Pancreas (tissue), 10 donors: ENCODE measurements around the gene DOCK1. TPM values are rescaled to one million over a fixed set of nuclear protein-coding genes. Genes with fewer than 3 reads are reported as not detected.

ENCODE experiments used
- ATAC-seq, 4 donors: fragments of 200-7000 bp; cut with Tn5 transposase; one replicate each; pipeline versions ENCODE4 v1.8.0 to v1.9.1; 2020; ENCODE audit warnings: mild to moderate bottlenecking in 4 of 4, moderate library complexity in 4 of 4
- DNase-seq, 6 donors: peaks; one replicate each; pipeline ENCODE4 v3.0.0-alpha.2; 2020
- FAIRE-seq: peaks from 2 replicates; lab custom pipeline; 2012; peaks lifted over from hg19 to GRCh38; lab: Jason Lieb, UNC
- H3K27ac ChIP-seq, 4 donors: fragments of 200-600 bp; sonication (generic); 1 replicate in 3 of 4; 2 replicates in 1 of 4; pipeline versions ENCODE4 v1.5.0 to v1.8.0; 2020
- H3K27me3 ChIP-seq, 4 donors: fragments of 200-600 bp; one replicate each; pipeline ENCODE4 v1.8.0; 2021
- H3K36me3 ChIP-seq, 3 donors: fragments of 200-600 bp; sonication (generic) in 1 of 3; one replicate each; pipeline versions ENCODE4 v1.5.0 to v1.8.0; 2020 to 2021
- H3K4me1 ChIP-seq, 3 donors: fragments of 200-600 bp; one replicate each; pipeline ENCODE4 v1.8.0; 2021
- H3K4me3 ChIP-seq, 4 donors: fragments of 200-600 bp; sonication (generic) in 2 of 4; one replicate each; pipeline versions ENCODE4 v1.5.0 to v1.8.0; 2020 to 2021
- H3K9me3 ChIP-seq, 4 donors: fragments of 200-600 bp; one replicate each; pipeline ENCODE4 v1.8.0; 2021
- CTCF ChIP-seq, 4 donors: fragments of 200-600 bp; sonication (generic) in 3 of 4; IDR thresholded peaks; one replicate each; pipeline versions ENCODE4 v1.5.0 to v1.8.0; 2021; ENCODE audit warnings: antibody characterized with exemption in 4 of 4
- WGBS, 2 donors: extraction: QIAGEN DNeasy Blood & Tissue Kit; methylation state at CpG; one replicate each; pipeline ENCODE4 v1.1.7; 2013; 5-methylcytosine and 5-hydroxymethylcytosine counted together
- intact Hi-C, 3 donors: fragments of 100-400 bp; cut with DNase I; formaldehyde crosslinking; loops; one replicate each; pipeline versions ENCODE4 v1.11.1 to v1.14.2; 2022
- polyA plus RNA-seq, 2 donors: library from polyadenylated mRNA; stranded (reverse); fragments of 200-250 nt; gene quantifications; one replicate each; pipeline ENCODE4 v1.2.3, GENCODE V29; 2013
- total RNA-seq, 6 donors: library from RNA; stranded (reverse); fragmentation: NEBNext Ultra II Directional in 4 of 6; extraction: Animal tissue kit (Norgen Biotek cat#: 25700) in 4 of 6; gene quantifications; one replicate each; pipeline versions ENCODE4 v1.2.1 to v1.2.4, GENCODE V29; 2021 to 2023
- donor health status: healthy with polysubstance abuse.
- donor health status: DM: no; HTN: no; CAD: no; lungs with moderate emphysema.
- donor health status: DM: no; HTN: no; CAD: no.
- donor health status: control.
- donor health status: control.
- donor health status: Bipolar disorder and iron deficiency.
- donor health status: DM: yes; HTN: yes; CAD: no.
- donor health status: DM: no; HTN: no; CAD: no.
- donor health status: DM: no; HTN: no; CAD: no.
- donor health status: DM: yes; HTN: yes; CAD: no.

Gene DOCK1
- total and polyA plus RNA-seq, 8 donors = 12.1 to 38.6 (median 24.2) TPM

GRCh38 chr10:127376071-127376470 lies 470.8 kb downstream of the DOCK1 start:
- intact Hi-C loops = no loop called here
- Histone ChIP-seq H3K27me3 (no peaks in the 10 kb centered on the region), H3K27ac (no peak overlapping the region), H3K4me1 (no peaks in the 10 kb centered on the region), H3K9me3 (no peaks in the 10 kb centered on the region), H3K36me3 (peaks cover 0 to 15% (median 0%) of the 10 kb centered on the region in 3 donors), H3K4me3 (no peak overlapping the region)
- no peak for TF ChIP-seq CTCF (IDR thresholded peaks at IDR 0.05)
- ATAC-seq = no peak
- 93 to 96% methylated on average over 2 of the region's 2 CpGs for WGBS, 2 donors
- no peak for FAIRE-seq
- no peak for DNase-seq

GRCh38 chr10:127378628-127379027 lies 473.4 kb downstream of the DOCK1 start:
- H3K36me3 ChIP-seq = peaks cover 0 to 15% (median 0%) of the 10 kb centered on the region in 3 donors
- 93 to 97% methylated on average over 5 of the region's 5 CpGs for WGBS, 2 donors
- intact Hi-C loops = no loop called here
- no peaks in the 10 kb centered on the region for H3K9me3 ChIP-seq
- no peaks in the 10 kb centered on the region for H3K4me1 ChIP-seq
- FAIRE-seq (no peak), ATAC-seq (no peak), DNase-seq (no peak)
- TF ChIP-seq CTCF (IDR thresholded peaks at IDR 0.05) = no peak
- H3K27me3 ChIP-seq = no peaks in the 10 kb centered on the region
- H3K4me3 ChIP-seq = no peak overlapping the region
- no peak overlapping the region for H3K27ac ChIP-seq

- 83 to 95% methylated on average over 18 of the region's 18 CpGs for WGBS, 2 donors
- DNase-seq (no peak), ATAC-seq (no peak), FAIRE-seq (no peak)
- Histone ChIP-seq H3K27me3 (no peaks in the 10 kb centered on the region), H3K9me3 (no peaks in the 10 kb centered on the region), H3K4me1 (no peaks in the 10 kb centered on the region), H3K27ac (no peak overlapping the region), H3K36me3 (peaks cover 0 to 3% (median 0%) of the 10 kb centered on the region in 3 donors), H3K4me3 (no peak overlapping the region)
- intact Hi-C loops = no loop called here
- no peak for TF ChIP-seq CTCF (IDR thresholded peaks at IDR 0.05)
Measured at GRCh38 chr10:127384532-127384931, 479.3 kb downstream of the DOCK1 start.

GRCh38 chr10:127385066-127385465 lies 479.8 kb downstream of the DOCK1 start:
- 93 to 98% methylated on average over 3 of the region's 3 CpGs for WGBS, 2 donors
- Histone ChIP-seq H3K27ac (no peak overlapping the region), H3K27me3 (no peaks in the 10 kb centered on the region), H3K4me1 (no peaks in the 10 kb centered on the region), H3K36me3 (peaks cover 0 to 3% (median 0%) of the 10 kb centered on the region in 3 donors), H3K9me3 (no peaks in the 10 kb centered on the region), H3K4me3 (no peak overlapping the region)
- DNase-seq (no peak), ATAC-seq (no peak), FAIRE-seq (no peak)
- TF ChIP-seq CTCF (IDR thresholded peaks at IDR 0.05) = no peak
- intact Hi-C loops = no loop called here

- Histone ChIP-seq H3K27ac (no peak overlapping the region), H3K27me3 (no peaks in the 10 kb centered on the region), H3K4me3 (no peak overlapping the region), H3K36me3 (peaks cover 0 to 3% (median 0%) of the 10 kb centered on the region in 3 donors), H3K9me3 (no peaks in the 10 kb centered on the region), H3K4me1 (no peaks in the 10 kb centered on the region)
- intact Hi-C loops = no loop called here
- FAIRE-seq (no peak), ATAC-seq (no peak), DNase-seq (no peak)
- WGBS, 2 donors = 85 to 90% methylated on average over 17 of the region's 17 CpGs
- TF ChIP-seq CTCF (IDR thresholded peaks at IDR 0.05) = no peak
Measured at GRCh38 chr10:127386606-127387327, 481.5 kb downstream of the DOCK1 start.
